Mesendoderm (in vitro differentiated cells): ENCODE measurements around the gene ADAMTS17.

Experiments
- DNase-seq: peaks from one replicate; pipeline ENCODE4 v3.0.0; 2013
- H2AK5ac ChIP-seq: 2 replicates; pipeline ENCODE4 v1.6.1; 2013; ENCODE audit warnings: low read length, inconsistent platforms
- H2BK120ac ChIP-seq: 2 replicates; pipeline ENCODE4 v1.6.1; 2013; ENCODE audit warnings: low read depth, mild to moderate bottlenecking, low read length, moderate library complexity, mixed read lengths
- H2BK15ac ChIP-seq: replicated peaks from 2 replicates; pipeline ENCODE4 v1.6.1; 2013; ENCODE audit warnings: low read depth, mild to moderate bottlenecking, moderate library complexity
- H2BK5ac ChIP-seq: 2 replicates; pipeline ENCODE4 v1.6.1; 2013; ENCODE audit warnings: low read length, inconsistent platforms
- H3K18ac ChIP-seq: 2 replicates; pipeline ENCODE4 v1.6.1; 2013; ENCODE audit warnings: mild to moderate bottlenecking, low read length, mixed read lengths
- H3K23ac ChIP-seq: one replicate; pipeline ENCODE4 v1.6.1; 2013; ENCODE audit warnings: low read length
- H3K27ac ChIP-seq: 2 replicates; pipeline ENCODE4 v1.5.1; 2013; ENCODE audit warnings: low read depth, mild to moderate bottlenecking, inconsistent platforms, low read length, moderate library complexity
- H3K27me3 ChIP-seq: 2 replicates; pipeline ENCODE4 v1.6.1; 2013; ENCODE audit warnings: low read length, control low read depth, mild to moderate bottlenecking, inconsistent platforms; ENCODE audit not compliant: insufficient read depth, poor library complexity
- H3K36me3 ChIP-seq: 2 replicates; pipeline ENCODE4 v1.6.1; 2013; ENCODE audit warnings: low read length, inconsistent platforms; ENCODE audit not compliant: control insufficient read depth, insufficient read depth
- H3K4ac ChIP-seq: one replicate; pipeline ENCODE4 v1.6.1; 2013; ENCODE audit warnings: low read depth, mild to moderate bottlenecking, low read length, moderate library complexity
- H3K4me1 ChIP-seq: 2 replicates; pipeline ENCODE4 v1.6.1; 2013; ENCODE audit warnings: low read depth, low read length, inconsistent platforms; ENCODE audit not compliant: control insufficient read depth
- H3K4me2 ChIP-seq: 2 replicates; pipeline ENCODE4 v1.6.1; 2013; ENCODE audit warnings: low read length
- H3K4me3 ChIP-seq: 2 replicates; pipeline ENCODE4 v1.5.1; 2013; ENCODE audit warnings: mild to moderate bottlenecking, low read length
- H3K56ac ChIP-seq: one replicate; pipeline ENCODE4 v1.6.1; 2013; ENCODE audit warnings: low read length
- H3K79me1 ChIP-seq: 2 replicates; pipeline ENCODE4 v1.6.1; 2013; ENCODE audit warnings: low read length, inconsistent platforms
- H3K79me2 ChIP-seq: 2 replicates; pipeline ENCODE4 v1.6.1; 2013; ENCODE audit warnings: mild to moderate bottlenecking, low read length; ENCODE audit not compliant: control insufficient read depth, insufficient read depth
- H3K9ac ChIP-seq: 2 replicates; pipeline ENCODE4 v1.6.1; 2013; ENCODE audit warnings: low read length, inconsistent platforms
- H4K5ac ChIP-seq: one replicate; pipeline ENCODE4 v1.6.1; 2013; ENCODE audit warnings: low read length
- H4K8ac ChIP-seq: one replicate; pipeline ENCODE4 v1.6.1; 2013; ENCODE audit warnings: low read depth, mild to moderate bottlenecking, control low read depth, low read length, moderate library complexity
- WGBS: extraction: QIAGEN DNeasy Blood & Tissue Kit; methylation state at CpG from one replicate; pipeline ENCODE4 v1.1.7; 2013; ENCODE audit warnings: low lambda C conversion rate, missing lambda C conversion rate; ENCODE audit not compliant: insufficient coverage; ENCODE audit errors: extremely low coverage; 5-methylcytosine and 5-hydroxymethylcytosine counted together

Gene ADAMTS17

DNA sequence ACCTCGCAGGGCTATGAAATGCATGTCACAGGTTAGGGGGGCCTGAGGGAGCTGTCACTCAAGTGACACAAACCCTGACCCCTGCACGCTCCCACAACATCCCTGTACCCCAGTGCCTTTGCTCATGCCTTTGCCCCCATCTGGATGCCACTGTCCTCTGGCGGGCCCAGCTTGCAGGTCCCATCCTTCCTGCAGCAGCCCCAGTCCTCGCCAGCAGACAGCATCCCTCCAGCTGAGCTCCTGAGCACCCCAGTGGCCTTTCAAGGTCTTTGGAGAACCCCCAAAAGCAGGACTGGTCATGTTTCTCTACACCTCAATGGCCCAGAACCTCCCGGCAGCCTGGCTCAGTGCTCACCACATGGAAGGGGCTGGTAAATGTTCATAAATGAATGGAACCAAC, 170.4 kb downstream of the ADAMTS17 start:
- Histone ChIP-seq H3K36me3 (no peaks in the 10 kb centered on the region), H3K56ac (no peak overlapping the region), H3K4me2 (no peak overlapping the region), H3K79me2 (no peaks in the 10 kb centered on the region), H2BK15ac (no peak overlapping the region), H3K23ac (no peak overlapping the region), H4K5ac (no peak overlapping the region), H2BK5ac (no peak overlapping the region), H3K27me3 (no peaks in the 10 kb centered on the region), H3K4ac (no peak overlapping the region), H4K8ac (no peak overlapping the region), H3K79me1 (no peaks in the 10 kb centered on the region), H3K4me3 (no peak overlapping the region), H2BK120ac (no peak overlapping the region), H3K18ac (no peak overlapping the region), H3K4me1 (no peaks in the 10 kb centered on the region), H3K27ac (no peak overlapping the region), H3K9ac (no peak overlapping the region), H2AK5ac (no peak overlapping the region)
- DNase-seq, result no peak
- WGBS, result no CpG with 5 or more reads among the region's 5 CpGs

DNA sequence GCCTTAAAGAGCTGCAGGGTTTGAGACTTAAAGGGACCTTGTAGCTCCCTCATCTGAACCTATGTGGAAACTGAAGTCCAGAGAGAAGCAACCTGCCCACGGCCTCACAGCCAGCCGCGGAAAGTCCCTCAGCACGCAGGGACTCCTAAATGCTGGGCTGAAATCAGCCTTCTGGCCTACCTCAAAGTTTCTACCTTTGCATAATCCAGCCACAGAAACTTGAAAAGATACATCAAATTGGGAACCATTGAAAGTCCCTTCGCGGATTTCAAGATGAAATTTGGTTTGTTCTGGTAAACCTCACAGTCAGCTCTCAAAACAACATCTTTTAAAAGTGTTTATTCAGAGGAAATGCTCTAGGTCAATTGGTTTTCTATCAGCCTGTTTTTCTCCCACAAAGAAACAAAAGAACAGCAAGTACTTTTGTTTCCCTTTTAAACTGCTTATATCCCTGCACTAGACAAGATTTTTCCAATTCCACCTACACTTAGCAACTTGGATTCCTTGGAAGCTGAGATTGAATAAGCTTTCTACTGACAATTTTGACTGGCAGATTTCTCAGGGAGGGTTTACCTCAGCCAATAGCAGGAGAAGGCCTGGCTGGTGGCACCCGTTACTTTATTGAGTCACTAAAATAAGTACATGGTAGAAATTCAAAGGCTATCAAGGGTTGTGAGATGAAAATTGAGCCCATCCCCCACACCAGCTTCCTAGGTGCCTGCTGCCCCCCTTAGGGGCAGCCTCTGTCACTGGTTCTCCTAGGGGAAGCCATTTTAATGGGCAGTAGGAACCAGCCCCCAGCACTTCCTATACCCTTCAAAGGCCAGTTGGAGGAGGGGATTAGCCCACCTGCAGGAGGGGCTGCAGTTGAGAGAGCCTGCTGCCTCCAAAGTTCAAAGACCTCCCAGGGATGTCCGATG, 171.2 kb downstream of the ADAMTS17 start:
- H4K8ac ChIP-seq, result no peak overlapping the region
- H2BK120ac ChIP-seq, result no peak overlapping the region
- no peak overlapping the region for H3K18ac ChIP-seq
- no peak overlapping the region for H2BK5ac ChIP-seq
- H3K4me1 ChIP-seq, result no peaks in the 10 kb centered on the region
- no peak overlapping the region for H3K4me2 ChIP-seq
- no peak overlapping the region for H3K56ac ChIP-seq
- H3K36me3 ChIP-seq, result no peaks in the 10 kb centered on the region
- H3K23ac ChIP-seq, result no peak overlapping the region
- no peak overlapping the region for H3K27ac ChIP-seq
- no peaks in the 10 kb centered on the region for H3K27me3 ChIP-seq
- no peak overlapping the region for H2BK15ac ChIP-seq
- DNase-seq, result no peak
- H4K5ac ChIP-seq, result no peak overlapping the region
- no peak overlapping the region for H3K4ac ChIP-seq
- H3K79me1 ChIP-seq, result no peaks in the 10 kb centered on the region
- no peak overlapping the region for H3K4me3 ChIP-seq
- WGBS, result no CpG with 5 or more reads among the region's 8 CpGs
- H3K79me2 ChIP-seq, result no peaks in the 10 kb centered on the region
- no peak overlapping the region for H3K9ac ChIP-seq
- H2AK5ac ChIP-seq, result no peak overlapping the region

GRCh38 chr15:100169615-100170290, 172.0 kb downstream of the ADAMTS17 start:
- no peak overlapping the region for H3K4ac ChIP-seq

GRCh38 chr15:100168787-100169186, 173.0 kb downstream of the ADAMTS17 start:
- DNase-seq, result no peak
- no peak overlapping the region for H2BK15ac ChIP-seq
- no CpG with 5 or more reads among the region's 11 CpGs for WGBS
- H4K8ac ChIP-seq, result no peak overlapping the region
- no peak overlapping the region for H3K18ac ChIP-seq
- no peak overlapping the region for H2BK5ac ChIP-seq
- H3K56ac ChIP-seq, result no peak overlapping the region
- H3K27me3 ChIP-seq, result no peaks in the 10 kb centered on the region
- H2BK120ac ChIP-seq, result no peak overlapping the region
- H3K27ac ChIP-seq, result no peak overlapping the region
- H3K23ac ChIP-seq, result no peak overlapping the region
- H3K79me2 ChIP-seq, result no peaks in the 10 kb centered on the region
- no peak overlapping the region for H2AK5ac ChIP-seq
- H3K36me3 ChIP-seq, result no peaks in the 10 kb centered on the region
- no peak overlapping the region for H4K5ac ChIP-seq
- no peak overlapping the region for H3K4me2 ChIP-seq
- no peak overlapping the region for H3K9ac ChIP-seq
- no peaks in the 10 kb centered on the region for H3K79me1 ChIP-seq
- H3K4me3 ChIP-seq, result no peak overlapping the region
- no peak overlapping the region for H3K4ac ChIP-seq
- H3K4me1 ChIP-seq, result no peaks in the 10 kb centered on the region

More at GRCh38 chr15:100169615-100170290, 172.0 kb downstream of the ADAMTS17 start:
- H3K18ac ChIP-seq, result no peak overlapping the region
- no peaks in the 10 kb centered on the region for H3K79me1 ChIP-seq
- H2BK120ac ChIP-seq, result no peak overlapping the region
- no peaks in the 10 kb centered on the region for H3K27me3 ChIP-seq
- no peak for DNase-seq
- no peak overlapping the region for H2BK15ac ChIP-seq
- no peak overlapping the region for H2BK5ac ChIP-seq
- H3K79me2 ChIP-seq, result no peaks in the 10 kb centered on the region
- H3K36me3 ChIP-seq, result no peaks in the 10 kb centered on the region
- WGBS, result no CpG with 5 or more reads among the region's 20 CpGs
- no peak overlapping the region for H3K9ac ChIP-seq
- no peak overlapping the region for H3K56ac ChIP-seq
- H3K4me3 ChIP-seq, result no peak overlapping the region
- no peak overlapping the region for H2AK5ac ChIP-seq
- H3K27ac ChIP-seq, result no peak overlapping the region
- H4K5ac ChIP-seq, result no peak overlapping the region
- no peaks in the 10 kb centered on the region for H3K4me1 ChIP-seq
- no peak overlapping the region for H4K8ac ChIP-seq
- H3K23ac ChIP-seq, result no peak overlapping the region
- no peak overlapping the region for H3K4me2 ChIP-seq

- H4K8ac ChIP-seq, result no peak overlapping the region
- no peaks in the 10 kb centered on the region for H3K36me3 ChIP-seq
- no peaks in the 10 kb centered on the region for H3K27me3 ChIP-seq
- H3K4me1 ChIP-seq, result no peaks in the 10 kb centered on the region
- no peak overlapping the region for H3K27ac ChIP-seq
- no peak overlapping the region for H3K4me3 ChIP-seq
- H3K56ac ChIP-seq, result no peak overlapping the region
- no peak overlapping the region for H3K9ac ChIP-seq
- H3K23ac ChIP-seq, result no peak overlapping the region
- DNase-seq, result no peak
- no peaks in the 10 kb centered on the region for H3K79me1 ChIP-seq
- H4K5ac ChIP-seq, result no peak overlapping the region
- H2BK120ac ChIP-seq, result no peak overlapping the region
- H3K79me2 ChIP-seq, result no peaks in the 10 kb centered on the region
- no peak overlapping the region for H3K4me2 ChIP-seq
- H3K18ac ChIP-seq, result no peak overlapping the region
- WGBS, result no CpG with 5 or more reads among the region's 15 CpGs
- H2BK5ac ChIP-seq, result no peak overlapping the region
- no peak overlapping the region for H2BK15ac ChIP-seq
- H2AK5ac ChIP-seq, result no peak overlapping the region
- H3K4ac ChIP-seq, result no peak overlapping the region
These were observed 173.8 kb downstream of the ADAMTS17 start for GRCh38 chr15:100167884-100168375.
